ENCODE measurements around the gene TLR6. TPM values are rescaled to one million over a fixed set of nuclear protein-coding genes. Genes with fewer than 3 reads are reported as not detected.

The TLR6 gene
- total and polyA plus RNA-seq, 10 of the 15 experiments (the other 5 are each of a cell fraction or from before 2014, with no cell fraction given): 1.1 to 49.4 (median 12.5) TPM

DNA sequence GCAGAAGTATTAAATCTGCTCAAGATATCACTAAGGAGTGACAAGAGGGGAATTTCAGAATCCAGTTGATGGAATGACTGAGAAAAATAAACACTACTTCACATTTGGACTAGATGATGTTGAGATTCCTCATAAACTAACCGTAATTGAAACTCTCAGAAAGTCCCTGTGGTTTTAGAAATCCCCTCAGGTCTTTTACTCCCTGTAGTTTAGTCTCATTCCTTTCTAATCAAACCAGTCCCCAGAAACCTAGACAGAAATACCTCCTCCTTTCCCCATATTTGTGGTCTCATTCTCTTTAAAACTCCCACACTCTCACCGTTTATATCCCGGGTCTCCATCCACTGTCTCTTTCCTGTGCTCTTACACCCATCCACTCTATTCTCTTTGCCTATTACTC lies 37.0 kb downstream of the TLR6 start (continued):
- TF ChIP-seq, protein P1, sequence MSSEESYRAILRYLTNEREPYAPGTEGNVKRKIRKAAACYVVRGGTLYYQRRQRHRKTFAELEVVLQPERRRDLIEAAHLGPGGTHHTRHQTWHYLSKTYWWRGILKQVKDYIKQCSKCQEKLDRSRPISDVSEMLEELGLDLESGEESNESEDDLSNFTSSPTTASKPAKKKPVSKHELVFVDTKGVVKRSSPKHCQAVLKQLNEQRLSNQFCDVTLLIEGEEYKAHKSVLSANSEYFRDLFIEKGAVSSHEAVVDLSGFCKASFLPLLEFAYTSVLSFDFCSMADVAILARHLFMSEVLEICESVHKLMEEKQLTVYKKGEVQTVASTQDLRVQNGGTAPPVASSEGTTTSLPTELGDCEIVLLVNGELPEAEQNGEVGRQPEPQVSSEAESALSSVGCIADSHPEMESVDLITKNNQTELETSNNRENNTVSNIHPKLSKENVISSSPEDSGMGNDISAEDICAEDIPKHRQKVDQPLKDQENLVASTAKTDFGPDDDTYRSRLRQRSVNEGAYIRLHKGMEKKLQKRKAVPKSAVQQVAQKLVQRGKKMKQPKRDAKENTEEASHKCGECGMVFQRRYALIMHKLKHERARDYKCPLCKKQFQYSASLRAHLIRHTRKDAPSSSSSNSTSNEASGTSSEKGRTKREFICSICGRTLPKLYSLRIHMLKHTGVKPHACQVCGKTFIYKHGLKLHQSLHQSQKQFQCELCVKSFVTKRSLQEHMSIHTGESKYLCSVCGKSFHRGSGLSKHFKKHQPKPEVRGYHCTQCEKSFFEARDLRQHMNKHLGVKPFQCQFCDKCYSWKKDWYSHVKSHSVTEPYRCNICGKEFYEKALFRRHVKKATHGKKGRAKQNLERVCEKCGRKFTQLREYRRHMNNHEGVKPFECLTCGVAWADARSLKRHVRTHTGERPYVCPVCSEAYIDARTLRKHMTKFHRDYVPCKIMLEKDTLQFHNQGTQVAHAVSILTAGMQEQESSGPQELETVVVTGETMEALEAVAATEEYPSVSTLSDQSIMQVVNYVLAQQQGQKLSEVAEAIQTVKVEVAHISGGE (CRISPR knock-in tag; IDR thresholded peaks at IDR 0.05): no peak
- peak; percentile 24; the same call in 1 of the 2 replicates for TF ChIP-seq JUNB (IDR thresholded peaks at IDR 0.05)
- TF ChIP-seq RUNX3 (IDR thresholded peaks at IDR 0.05; ENCODE audit: low read length): peak; percentile 96
- no peak for TF ChIP-seq SIX5 (IDR thresholded peaks at IDR 0.05; ENCODE audit: low read depth, low read length, severe bottlenecking)
- TF ChIP-seq IRF4 (IDR thresholded peaks at IDR 0.05; ENCODE audit: low read depth, low read length): 0 out of 2 replicates have a peak, but pooled peaks have one; percentile 18
- TF ChIP-seq TAF1 (IDR thresholded peaks at IDR 0.05; ENCODE audit: borderline replicate concordance, low read depth, low read length): no peak
- no peak for TF ChIP-seq CEBPB (IDR thresholded peaks at IDR 0.05; ENCODE audit: borderline replicate concordance in 1 of 2, low read depth in 2 of 2, low read length in 2 of 2)
- TF ChIP-seq, protein P2, sequence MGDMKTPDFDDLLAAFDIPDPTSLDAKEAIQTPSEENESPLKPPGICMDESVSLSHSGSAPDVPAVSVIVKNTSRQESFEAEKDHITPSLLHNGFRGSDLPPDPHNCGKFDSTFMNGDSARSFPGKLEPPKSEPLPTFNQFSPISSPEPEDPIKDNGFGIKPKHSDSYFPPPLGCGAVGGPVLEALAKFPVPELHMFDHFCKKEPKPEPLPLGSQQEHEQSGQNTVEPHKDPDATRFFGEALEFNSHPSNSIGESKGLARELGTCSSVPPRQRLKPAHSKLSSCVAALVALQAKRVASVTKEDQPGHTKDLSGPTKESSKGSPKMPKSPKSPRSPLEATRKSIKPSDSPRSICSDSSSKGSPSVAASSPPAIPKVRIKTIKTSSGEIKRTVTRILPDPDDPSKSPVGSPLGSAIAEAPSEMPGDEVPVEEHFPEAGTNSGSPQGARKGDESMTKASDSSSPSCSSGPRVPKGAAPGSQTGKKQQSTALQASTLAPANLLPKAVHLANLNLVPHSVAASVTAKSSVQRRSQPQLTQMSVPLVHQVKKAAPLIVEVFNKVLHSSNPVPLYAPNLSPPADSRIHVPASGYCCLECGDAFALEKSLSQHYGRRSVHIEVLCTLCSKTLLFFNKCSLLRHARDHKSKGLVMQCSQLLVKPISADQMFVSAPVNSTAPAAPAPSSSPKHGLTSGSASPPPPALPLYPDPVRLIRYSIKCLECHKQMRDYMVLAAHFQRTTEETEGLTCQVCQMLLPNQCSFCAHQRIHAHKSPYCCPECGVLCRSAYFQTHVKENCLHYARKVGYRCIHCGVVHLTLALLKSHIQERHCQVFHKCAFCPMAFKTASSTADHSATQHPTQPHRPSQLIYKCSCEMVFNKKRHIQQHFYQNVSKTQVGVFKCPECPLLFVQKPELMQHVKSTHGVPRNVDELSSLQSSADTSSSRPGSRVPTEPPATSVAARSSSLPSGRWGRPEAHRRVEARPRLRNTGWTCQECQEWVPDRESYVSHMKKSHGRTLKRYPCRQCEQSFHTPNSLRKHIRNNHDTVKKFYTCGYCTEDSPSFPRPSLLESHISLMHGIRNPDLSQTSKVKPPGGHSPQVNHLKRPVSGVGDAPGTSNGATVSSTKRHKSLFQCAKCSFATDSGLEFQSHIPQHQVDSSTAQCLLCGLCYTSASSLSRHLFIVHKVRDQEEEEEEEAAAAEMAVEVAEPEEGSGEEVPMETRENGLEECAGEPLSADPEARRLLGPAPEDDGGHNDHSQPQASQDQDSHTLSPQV (IDR thresholded peaks at IDR 0.05): peak; percentile 72; the same call in 1 of the 2 replicates
- TF ChIP-seq RAD21 (IDR thresholded peaks at IDR 0.05; ENCODE audit: insufficient read depth, low read depth, low read length): no peak
- TF ChIP-seq, protein P3, sequence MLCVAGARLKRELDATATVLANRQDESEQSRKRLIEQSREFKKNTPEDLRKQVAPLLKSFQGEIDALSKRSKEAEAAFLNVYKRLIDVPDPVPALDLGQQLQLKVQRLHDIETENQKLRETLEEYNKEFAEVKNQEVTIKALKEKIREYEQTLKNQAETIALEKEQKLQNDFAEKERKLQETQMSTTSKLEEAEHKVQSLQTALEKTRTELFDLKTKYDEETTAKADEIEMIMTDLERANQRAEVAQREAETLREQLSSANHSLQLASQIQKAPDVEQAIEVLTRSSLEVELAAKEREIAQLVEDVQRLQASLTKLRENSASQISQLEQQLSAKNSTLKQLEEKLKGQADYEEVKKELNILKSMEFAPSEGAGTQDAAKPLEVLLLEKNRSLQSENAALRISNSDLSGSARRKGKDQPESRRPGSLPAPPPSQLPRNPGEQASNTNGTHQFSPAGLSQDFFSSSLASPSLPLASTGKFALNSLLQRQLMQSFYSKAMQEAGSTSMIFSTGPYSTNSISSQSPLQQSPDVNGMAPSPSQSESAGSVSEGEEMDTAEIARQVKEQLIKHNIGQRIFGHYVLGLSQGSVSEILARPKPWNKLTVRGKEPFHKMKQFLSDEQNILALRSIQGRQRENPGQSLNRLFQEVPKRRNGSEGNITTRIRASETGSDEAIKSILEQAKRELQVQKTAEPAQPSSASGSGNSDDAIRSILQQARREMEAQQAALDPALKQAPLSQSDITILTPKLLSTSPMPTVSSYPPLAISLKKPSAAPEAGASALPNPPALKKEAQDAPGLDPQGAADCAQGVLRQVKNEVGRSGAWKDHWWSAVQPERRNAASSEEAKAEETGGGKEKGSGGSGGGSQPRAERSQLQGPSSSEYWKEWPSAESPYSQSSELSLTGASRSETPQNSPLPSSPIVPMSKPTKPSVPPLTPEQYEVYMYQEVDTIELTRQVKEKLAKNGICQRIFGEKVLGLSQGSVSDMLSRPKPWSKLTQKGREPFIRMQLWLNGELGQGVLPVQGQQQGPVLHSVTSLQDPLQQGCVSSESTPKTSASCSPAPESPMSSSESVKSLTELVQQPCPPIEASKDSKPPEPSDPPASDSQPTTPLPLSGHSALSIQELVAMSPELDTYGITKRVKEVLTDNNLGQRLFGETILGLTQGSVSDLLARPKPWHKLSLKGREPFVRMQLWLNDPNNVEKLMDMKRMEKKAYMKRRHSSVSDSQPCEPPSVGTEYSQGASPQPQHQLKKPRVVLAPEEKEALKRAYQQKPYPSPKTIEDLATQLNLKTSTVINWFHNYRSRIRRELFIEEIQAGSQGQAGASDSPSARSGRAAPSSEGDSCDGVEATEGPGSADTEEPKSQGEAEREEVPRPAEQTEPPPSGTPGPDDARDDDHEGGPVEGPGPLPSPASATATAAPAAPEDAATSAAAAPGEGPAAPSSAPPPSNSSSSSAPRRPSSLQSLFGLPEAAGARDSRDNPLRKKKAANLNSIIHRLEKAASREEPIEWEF (IDR thresholded peaks at IDR 0.05; ENCODE audit: insufficient replicate concordance, low read depth, low read length): no peak
- TF ChIP-seq, protein P4, sequence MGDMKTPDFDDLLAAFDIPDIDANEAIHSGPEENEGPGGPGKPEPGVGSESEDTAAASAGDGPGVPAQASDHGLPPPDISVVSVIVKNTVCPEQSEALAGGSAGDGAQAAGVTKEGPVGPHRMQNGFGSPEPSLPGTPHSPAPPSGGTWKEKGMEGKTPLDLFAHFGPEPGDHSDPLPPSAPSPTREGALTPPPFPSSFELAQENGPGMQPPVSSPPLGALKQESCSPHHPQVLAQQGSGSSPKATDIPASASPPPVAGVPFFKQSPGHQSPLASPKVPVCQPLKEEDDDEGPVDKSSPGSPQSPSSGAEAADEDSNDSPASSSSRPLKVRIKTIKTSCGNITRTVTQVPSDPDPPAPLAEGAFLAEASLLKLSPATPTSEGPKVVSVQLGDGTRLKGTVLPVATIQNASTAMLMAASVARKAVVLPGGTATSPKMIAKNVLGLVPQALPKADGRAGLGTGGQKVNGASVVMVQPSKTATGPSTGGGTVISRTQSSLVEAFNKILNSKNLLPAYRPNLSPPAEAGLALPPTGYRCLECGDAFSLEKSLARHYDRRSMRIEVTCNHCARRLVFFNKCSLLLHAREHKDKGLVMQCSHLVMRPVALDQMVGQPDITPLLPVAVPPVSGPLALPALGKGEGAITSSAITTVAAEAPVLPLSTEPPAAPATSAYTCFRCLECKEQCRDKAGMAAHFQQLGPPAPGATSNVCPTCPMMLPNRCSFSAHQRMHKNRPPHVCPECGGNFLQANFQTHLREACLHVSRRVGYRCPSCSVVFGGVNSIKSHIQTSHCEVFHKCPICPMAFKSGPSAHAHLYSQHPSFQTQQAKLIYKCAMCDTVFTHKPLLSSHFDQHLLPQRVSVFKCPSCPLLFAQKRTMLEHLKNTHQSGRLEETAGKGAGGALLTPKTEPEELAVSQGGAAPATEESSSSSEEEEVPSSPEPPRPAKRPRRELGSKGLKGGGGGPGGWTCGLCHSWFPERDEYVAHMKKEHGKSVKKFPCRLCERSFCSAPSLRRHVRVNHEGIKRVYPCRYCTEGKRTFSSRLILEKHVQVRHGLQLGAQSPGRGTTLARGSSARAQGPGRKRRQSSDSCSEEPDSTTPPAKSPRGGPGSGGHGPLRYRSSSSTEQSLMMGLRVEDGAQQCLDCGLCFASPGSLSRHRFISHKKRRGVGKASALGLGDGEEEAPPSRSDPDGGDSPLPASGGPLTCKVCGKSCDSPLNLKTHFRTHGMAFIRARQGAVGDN (IDR thresholded peaks at IDR 0.05): no peak
